MCF 10A (cell line): Measurements from ENCODE around the gene TRIP6. TPM values are rescaled to one million over a fixed set of nuclear protein-coding genes. Genes with fewer than 3 reads are reported as not detected.
A peak's percentile ranks its signal among the peaks of the same experiment; 100 is the strongest.
"Not testable (repeated sequence)": the region's sequence is repeated elsewhere in the genome, so short reads cannot be mapped to it uniquely, and the experiment has no call there.

Experiments
- BruUV-seq: library from RNA; stranded (reverse); fragments of 400-500 nt; replicated peaks from 2 replicates; lab custom pipeline; 2021; lab: Mats Ljungman, UMichigan
- CTCF ChIA-PET: fragments of 300-600 bp; sonication (Branson Sonifier 250); formaldehyde crosslinking; extraction: SDS; loops from one replicate; lab custom pipeline; 2021; ENCODE audit warnings: antibody characterized with exemption, inconsistent platforms; lab: Yijun Ruan, JAX
- POLR2A ChIA-PET: fragments of 300-600, 350-650 bp; sonication (Branson Sonifier 250); formaldehyde crosslinking; extraction: SDS; loops from one replicate; lab custom pipeline; 2020; ENCODE audit warnings: antibody characterized with exemption, inconsistent platforms; lab: Yijun Ruan, JAX
- DNase-seq: peaks from one replicate; pipeline ENCODE4 v3.0.0-alpha.2; 2018; ENCODE audit not compliant: unreplicated experiment
- H3K27ac Mint-ChIP-seq: one replicate; pipeline ENCODE4 v1.8.0; 2022; ENCODE audit warnings: mild to moderate bottlenecking, low read depth, mixed read lengths; ENCODE audit not compliant: unreplicated experiment
- H3K27me3 Mint-ChIP-seq: one replicate; pipeline ENCODE4 v1.8.0; 2022; ENCODE audit warnings: mixed read lengths; ENCODE audit not compliant: insufficient read depth, unreplicated experiment
- H3K36me3 Mint-ChIP-seq: one replicate; pipeline ENCODE4 v1.8.0; 2022; ENCODE audit warnings: mild to moderate bottlenecking, moderate library complexity, mixed read lengths; ENCODE audit not compliant: insufficient read depth, unreplicated experiment
- H3K4me1 Mint-ChIP-seq: one replicate; pipeline ENCODE4 v1.8.0; 2022; ENCODE audit warnings: mixed read lengths; ENCODE audit not compliant: insufficient read depth, unreplicated experiment
- H3K4me3 Mint-ChIP-seq: one replicate; pipeline ENCODE4 v1.8.0; 2022; ENCODE audit warnings: mild to moderate bottlenecking, moderate library complexity, mixed read lengths; ENCODE audit not compliant: unreplicated experiment
- H3K9me3 Mint-ChIP-seq: one replicate; pipeline ENCODE4 v1.8.0; 2022; ENCODE audit warnings: mixed read lengths; ENCODE audit not compliant: unreplicated experiment
- intact Hi-C: fragments of 100-400 bp; cut with micrococcal nuclease; formaldehyde crosslinking; loops from 2 replicates; pipeline ENCODE4 v1.14.1; 2022
- total RNA-seq: library from RNA; stranded (reverse); gene quantifications from 2 replicates; pipeline ENCODE4 v1.2.3, GENCODE V29; 2022
- TF ChIP-seq, protein P1 (sequence below): fragments of 200-600 bp; IDR thresholded peaks from one replicate; pipeline ENCODE4 v1.8.0; 2022; ENCODE audit warnings: antibody characterized with exemption, mild to moderate bottlenecking; ENCODE audit not compliant: unreplicated experiment

Gene TRIP6
- total RNA-seq, 1 experiment from 2014 or later: 132 TPM

DNA sequence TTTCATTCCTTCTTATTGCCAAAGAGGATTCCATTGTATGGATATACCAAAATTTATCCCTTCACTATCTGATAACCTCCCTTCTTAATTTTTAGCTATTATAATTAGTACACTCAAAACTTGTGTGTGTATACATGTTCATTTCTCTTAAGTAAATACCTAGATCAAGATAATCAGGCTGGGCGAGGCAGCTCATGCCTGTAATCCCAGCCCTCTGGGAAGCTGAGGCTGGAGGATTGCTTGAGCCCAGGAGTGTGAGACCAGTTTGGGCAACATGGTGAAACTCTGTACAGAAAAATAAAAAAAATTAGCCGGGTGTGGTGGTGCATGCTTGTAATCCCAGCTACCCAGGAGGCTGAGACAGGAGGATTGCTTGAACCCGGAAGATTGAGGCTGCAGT lies 44.3 kb downstream of the TRIP6 start:
- Mint-ChIP-seq H3K4me1 (no peaks in the 10 kb centered on the region), H3K36me3 (no peaks in the 10 kb centered on the region), H3K27ac (no peak overlapping the region), H3K4me3 (no peak overlapping the region), H3K27me3 (no peaks in the 10 kb centered on the region), H3K9me3 (peaks cover 7% of the 10 kb centered on the region)
- POLR2A ChIA-PET: no interaction called here
- CTCF ChIA-PET: interaction anchor here (0.7 to 1.5 kb wide), 2 partner anchors 17 to 369 kb away, joined by 3 to 4 read pairs; no protein-coding TSS in a partner anchor
- no TSS peak for BruUV-seq
- TF ChIP-seq, protein P1, sequence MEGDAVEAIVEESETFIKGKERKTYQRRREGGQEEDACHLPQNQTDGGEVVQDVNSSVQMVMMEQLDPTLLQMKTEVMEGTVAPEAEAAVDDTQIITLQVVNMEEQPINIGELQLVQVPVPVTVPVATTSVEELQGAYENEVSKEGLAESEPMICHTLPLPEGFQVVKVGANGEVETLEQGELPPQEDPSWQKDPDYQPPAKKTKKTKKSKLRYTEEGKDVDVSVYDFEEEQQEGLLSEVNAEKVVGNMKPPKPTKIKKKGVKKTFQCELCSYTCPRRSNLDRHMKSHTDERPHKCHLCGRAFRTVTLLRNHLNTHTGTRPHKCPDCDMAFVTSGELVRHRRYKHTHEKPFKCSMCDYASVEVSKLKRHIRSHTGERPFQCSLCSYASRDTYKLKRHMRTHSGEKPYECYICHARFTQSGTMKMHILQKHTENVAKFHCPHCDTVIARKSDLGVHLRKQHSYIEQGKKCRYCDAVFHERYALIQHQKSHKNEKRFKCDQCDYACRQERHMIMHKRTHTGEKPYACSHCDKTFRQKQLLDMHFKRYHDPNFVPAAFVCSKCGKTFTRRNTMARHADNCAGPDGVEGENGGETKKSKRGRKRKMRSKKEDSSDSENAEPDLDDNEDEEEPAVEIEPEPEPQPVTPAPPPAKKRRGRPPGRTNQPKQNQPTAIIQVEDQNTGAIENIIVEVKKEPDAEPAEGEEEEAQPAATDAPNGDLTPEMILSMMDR: no peak
- no peak for DNase-seq
- intact Hi-C loops: no loop called here

DNA sequence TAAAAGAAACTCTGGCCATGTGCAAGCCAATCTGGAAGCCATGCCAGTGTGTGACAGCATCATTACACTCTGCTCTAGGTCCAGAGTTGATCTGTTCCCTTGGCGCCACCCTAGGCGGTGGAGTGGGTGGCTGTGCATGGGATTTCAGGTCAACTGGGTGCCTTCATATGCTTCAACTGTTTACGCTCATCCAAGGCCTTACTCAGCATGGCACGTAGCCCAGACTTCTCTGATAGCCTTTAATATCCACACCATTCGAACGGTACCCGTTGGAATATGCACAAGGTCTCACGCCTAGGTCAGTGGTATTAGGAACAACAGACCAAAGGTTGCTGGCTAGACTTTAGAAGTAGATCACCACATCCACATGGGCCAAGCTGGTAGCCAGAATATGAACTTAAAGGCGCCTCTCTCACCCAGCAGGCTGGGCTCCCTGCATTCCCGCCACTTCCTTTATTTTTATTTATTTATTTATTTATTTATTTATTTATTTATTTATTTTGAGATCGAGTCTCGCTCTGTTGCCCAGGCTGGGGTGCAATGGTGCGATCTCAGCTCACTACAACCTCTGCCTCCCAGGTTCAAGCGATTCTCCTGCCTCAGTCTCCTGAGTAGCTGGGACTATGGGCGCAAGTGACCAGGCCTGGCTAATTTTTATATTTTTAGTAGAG lies 47.2 kb downstream of the TRIP6 start:
- peaks cover 4% of the 10 kb centered on the region for H3K27me3 Mint-ChIP-seq
- peaks cover 7% of the 10 kb centered on the region for H3K9me3 Mint-ChIP-seq
- ChIA-PET CTCF (interaction anchor here (0.7 kb wide), 1 partner anchor 16 kb away, joined by 3 read pairs; no protein-coding TSS in a partner anchor), POLR2A (no interaction called here)
- H3K36me3 Mint-ChIP-seq: no peaks in the 10 kb centered on the region
- no peak overlapping the region for H3K4me3 Mint-ChIP-seq
- no TSS peak for BruUV-seq
- no peak for DNase-seq
- H3K4me1 Mint-ChIP-seq: no peaks in the 10 kb centered on the region
- TF ChIP-seq, protein P1: no peak
- H3K27ac Mint-ChIP-seq: no peak overlapping the region
- intact Hi-C loops: no loop called here

DNA sequence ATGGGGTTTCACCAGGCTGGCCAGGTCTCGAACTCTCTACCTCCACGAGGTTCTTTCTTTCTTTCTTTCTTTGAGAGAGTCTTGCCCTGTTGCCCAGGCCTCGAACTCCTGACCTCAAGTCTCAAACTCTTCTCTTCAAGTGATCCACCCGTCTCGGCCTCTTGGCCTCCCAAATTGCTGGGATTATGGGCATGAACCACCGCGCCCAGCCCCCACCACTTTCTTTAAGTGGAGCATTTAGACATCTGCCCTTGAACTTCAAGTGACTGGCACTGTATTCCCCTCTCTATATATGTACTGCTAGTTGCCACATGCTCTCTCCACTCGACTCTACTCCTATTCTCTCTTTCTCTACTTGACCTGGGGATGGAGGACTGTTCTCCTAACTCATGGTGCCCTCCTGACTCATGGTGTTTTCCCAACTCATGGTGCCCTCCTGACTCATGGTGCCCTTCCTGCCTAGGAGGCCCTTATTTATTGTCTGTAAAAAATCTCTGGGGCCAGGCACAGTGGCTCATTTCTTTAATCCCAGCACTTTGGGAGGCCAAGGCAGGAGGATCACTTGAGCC lies 47.8 kb downstream of the TRIP6 start:
- Mint-ChIP-seq H3K27ac (no peak overlapping the region), H3K36me3 (no peaks in the 10 kb centered on the region), H3K4me1 (no peaks in the 10 kb centered on the region), H3K9me3 (peaks cover 7% of the 10 kb centered on the region), H3K27me3 (peaks cover 10% of the 10 kb centered on the region), H3K4me3 (no peak overlapping the region)
- ChIA-PET POLR2A (no interaction called here), CTCF (no interaction called here)
- DNase-seq: peak; percentile 53
- intact Hi-C loops: no loop called here
- no TSS peak for BruUV-seq
- TF ChIP-seq, protein P1: no peak

DNA sequence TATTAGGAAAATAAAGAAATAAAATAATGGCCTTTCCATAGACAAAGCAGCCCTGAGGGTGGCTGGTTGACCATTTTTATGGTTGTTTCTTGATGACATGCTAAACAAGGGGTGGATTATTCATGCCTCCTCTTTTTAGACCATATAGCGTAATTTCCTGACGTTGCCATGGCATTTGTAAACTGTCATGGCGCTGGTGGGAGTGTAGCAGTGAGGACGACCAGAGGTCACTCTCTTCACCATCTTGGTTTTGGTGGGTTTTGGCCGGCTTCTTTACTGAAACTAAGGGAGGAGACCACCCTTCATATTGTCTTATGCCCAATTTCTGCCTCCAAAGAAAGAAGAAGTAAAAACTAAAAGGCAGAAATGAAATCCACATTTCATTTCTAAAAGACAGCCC lies 52.1 kb downstream of the TRIP6 start:
- H3K4me3 Mint-ChIP-seq, DNase-seq, CTCF ChIA-PET, intact Hi-C loops, BruUV-seq, H3K27ac Mint-ChIP-seq, H3K36me3 Mint-ChIP-seq, H3K9me3 Mint-ChIP-seq, H3K4me1 Mint-ChIP-seq, POLR2A ChIA-PET: not testable (repeated sequence)
- peaks cover 43% of the 10 kb centered on the region for H3K27me3 Mint-ChIP-seq

DNA sequence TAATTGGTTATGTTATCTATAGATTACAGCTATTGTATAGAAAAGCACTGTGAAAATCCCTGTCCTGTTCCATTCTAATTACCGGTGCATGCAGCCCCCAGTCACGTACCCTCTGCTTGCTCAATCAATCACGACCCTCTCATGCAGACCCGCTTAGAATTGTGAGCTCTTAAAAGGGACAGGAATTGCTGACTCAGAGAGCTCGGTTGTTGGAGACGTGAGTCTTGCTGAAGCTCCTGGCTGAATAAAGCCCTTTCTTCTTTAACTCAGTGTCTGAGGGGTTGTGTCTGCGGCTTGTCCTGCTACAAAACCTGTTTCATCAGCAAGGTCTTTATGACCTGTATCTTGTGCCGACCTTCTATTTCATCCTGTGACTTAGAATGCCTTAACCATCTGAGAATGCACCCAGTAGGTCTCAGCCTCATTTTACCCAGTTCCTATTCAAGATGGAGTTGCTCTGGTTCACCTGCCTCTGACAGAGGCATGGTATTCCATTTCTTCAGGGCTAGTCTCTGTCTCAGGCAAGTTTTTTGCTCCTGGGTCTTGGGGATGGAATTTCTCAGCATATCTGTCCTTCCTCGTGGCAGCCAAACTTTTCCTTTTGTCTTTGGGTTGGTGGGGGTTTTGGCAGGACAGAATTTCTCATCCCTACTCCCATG lies 52.7 kb downstream of the TRIP6 start:
- POLR2A ChIA-PET, H3K4me3 Mint-ChIP-seq, intact Hi-C loops, H3K9me3 Mint-ChIP-seq, H3K4me1 Mint-ChIP-seq, H3K36me3 Mint-ChIP-seq, BruUV-seq, DNase-seq, CTCF ChIA-PET, H3K27ac Mint-ChIP-seq: not testable (repeated sequence)
- H3K27me3 Mint-ChIP-seq: peaks cover 43% of the 10 kb centered on the region
